Activated T-helper 1 cell treated with anti-CD3 and anti-CD28 coated beads, Interleukin-2, amount 50 U/mL, for 16 hours (primary cell): ENCODE data around the gene EPS8L2.

ENCODE experiments used
- DNase-seq, 2 donors: peaks; one replicate each; pipeline ENCODE4 v3.0.0-alpha.2; 2020; ENCODE audit warnings: low read depth in 1 of 2, low spot score in 1 of 2

Gene EPS8L2

DNA sequence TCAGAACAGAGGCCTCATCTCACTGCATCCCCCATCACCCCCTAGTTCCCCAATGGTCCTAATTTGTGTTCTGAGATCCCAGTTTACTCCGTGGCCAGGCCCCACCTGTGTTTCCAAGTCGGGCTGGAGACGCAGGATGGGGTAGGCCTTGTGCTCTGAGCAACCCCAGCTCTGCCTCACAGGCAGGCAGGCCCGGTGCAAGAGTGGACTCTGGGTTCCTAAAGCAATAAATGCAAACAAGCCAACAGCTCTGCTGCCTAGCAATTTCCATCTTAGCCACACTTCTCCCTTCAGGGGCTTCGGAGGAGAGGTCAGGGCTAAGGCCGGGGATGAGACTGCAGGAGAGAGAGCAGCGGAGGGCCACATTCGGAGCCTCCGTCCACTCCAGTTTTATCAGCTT is 2.5 kb upstream of the EPS8L2 start:
- no peak for DNase-seq

DNA sequence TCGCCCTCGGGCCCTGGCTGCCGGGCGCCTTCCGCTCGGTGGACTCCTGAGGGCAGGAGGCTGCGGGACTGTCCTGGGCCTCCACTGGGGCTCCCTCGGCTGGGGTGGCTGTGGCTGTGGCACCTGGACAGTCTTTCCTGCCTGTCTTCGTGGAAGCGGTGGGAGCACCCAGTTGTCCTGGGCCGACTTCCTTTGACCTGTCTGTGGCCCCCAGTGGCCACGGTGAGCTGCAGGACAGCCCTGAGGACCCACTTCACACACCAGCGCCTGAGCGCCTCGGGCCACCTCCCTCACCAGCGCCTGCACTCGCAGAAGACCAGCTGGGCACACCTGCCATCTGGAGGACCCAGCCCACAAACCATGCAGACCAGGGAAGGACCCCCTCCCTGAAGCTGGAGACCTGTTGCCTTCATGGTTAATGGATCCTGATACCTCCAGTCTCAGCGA is 1.8 kb upstream of the EPS8L2 start:
- DNase-seq: no peak

DNA sequence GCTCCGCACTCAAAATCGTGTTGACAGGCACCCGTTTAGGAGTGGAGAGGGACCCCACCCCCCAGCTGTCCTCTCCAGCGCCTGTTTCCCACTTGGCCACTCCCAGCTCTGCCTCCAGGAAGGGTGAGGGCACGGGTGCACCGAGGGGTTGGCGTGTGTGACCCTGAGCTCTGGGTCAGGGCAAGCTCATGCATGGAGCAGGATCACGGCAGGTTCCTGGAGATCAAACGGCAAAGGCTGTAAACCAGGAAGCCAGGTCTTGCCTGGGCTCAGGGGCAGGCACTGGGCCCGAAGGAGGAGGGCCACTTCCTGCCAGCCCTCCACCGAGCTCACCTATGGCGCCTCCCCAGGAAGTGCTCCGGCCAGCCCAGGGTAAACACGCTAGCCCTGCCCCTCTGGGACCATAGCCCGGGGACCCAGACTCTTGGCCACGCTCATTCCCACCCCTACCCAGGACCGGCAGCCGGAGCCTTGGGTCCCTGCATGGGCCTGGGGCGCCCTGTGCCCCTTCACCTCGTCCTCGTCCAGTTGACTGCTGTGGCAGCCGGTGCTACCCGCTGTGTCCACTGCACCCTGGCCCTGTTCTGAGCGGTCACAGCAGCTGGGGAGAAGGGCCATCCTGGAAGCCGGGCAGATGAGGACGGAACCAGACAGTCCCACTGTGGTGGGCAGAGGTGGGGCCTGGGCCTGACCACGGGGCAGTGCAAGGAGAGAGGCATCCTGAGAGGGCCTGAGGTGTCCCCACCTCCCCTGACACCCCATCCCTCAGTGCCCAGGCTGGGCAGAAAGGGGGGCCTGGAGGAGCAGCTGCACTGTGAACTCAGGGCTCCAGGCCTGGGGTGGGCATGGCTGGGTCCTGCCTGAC is 1.0 kb upstream of the EPS8L2 start:
- DNase-seq: no peak

DNA sequence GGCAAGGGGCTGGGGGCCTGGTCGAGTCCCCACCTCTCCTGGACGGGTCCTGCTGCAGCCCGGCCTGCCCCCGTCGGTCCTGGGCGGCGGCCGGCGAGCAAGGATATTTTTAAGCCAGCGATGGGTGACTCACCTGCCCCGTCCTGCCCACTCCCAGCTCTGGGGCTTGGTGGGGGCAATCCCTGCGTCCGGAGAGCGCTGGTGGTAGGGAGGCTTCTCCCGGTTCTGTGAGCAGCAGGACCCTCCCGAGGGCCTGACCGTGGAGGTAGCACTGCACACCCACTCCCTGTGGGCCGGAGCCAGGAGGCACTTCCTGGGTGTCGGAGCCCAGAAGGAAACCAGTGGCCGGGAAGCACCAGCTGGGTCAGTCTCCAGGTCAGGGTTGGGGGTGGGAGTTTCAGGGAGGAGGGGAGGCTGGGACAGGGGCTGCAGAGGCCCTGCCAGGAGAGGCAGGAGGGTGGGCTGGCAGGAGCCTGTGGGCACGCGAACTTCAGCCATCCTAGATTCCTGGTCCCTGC is 467 bp downstream of the EPS8L2 start:
- no peak for DNase-seq

DNA sequence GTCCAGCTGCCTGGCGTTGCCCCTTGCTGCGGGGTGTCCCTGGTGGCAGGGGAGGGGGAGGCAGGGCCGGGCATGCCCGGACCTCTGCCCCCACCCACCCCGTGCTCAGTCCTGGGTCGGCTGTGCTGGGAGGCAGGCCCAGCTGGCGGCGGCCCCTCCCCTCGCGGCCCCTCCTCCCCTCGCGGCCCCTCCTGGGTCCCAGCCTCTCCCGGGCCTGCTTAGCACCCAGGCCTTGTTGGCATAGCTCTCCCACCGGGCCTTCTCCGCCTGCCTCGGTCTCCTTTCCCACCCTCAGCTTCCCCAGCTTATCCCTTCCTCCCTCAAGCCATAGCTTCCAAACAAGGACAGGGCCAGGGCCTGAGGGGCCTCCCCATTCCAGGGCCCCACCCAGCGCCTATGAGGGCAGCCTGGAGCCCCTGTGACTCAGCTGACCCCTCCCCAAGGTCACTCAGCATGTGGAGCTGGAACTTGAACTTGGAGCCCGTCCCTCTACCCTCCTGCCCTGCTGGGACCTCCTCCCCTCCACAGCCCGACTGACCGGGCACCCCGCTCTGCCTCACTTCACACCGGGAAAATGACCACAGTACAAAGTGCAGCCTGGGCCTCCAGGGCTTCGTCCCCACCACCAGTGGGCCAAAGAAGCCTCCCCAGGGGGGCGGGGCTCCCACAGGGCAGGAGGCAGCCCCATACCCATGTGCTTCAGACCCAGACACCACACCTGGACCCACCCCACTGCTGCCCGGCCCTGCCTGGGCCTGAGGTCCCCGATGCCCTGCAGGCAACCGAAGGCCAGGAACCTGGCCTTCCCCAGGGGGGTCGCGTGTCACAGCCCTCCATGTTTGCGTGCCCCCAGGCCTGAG is 1.2 kb downstream of the EPS8L2 start:
- DNase-seq: no peak

DNA sequence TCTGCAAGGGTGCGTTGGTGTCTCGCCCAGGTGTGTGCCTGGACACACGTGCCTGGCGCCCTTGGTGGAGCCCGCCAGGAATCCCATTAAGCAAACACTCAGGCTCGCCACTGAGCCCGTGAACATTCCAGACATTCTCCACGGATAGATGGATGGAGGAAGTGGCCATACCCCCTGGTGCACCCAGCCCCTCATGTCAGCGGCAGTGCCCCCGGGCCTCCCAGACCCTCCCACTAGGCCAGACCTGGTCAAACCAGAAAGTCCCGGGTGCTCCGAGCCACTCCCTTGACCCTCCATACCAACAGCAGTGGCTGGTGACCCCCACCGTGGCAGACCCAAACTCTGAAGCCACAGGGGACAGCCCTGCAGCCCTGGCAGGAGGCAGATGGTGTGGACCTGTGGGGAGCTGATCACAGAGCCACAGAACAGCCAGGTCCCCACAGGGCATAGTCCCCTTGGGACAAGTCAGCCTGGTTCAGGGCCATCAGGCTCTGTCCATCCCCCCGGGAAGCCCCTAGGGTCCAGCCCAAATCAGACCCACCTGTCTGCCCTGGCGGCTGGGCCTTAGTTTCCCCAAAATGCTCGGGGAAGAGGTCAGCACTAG is 1.9 kb downstream of the EPS8L2 start:
- no peak for DNase-seq

DNA sequence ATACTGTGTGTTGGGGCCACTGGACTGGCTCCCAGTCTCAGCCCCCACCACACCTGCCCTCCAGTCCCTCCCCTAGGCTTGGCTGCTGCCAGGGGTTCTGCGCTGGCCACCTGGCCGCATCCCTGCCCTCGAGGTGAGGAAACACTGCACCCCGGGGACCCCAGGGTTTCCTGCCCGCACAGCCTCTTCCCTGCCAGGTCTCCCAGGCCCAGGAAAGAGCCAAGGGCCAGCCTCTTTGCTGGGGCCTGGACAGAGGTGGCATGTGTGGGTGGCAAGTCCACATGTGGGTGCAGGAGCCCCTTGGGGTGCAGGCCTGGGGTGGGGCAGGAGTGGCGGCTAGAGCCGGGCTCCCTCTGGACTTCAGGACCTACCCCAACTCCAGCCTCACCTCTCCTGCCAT is 2.5 kb downstream of the EPS8L2 start:
- no peak for DNase-seq

DNA sequence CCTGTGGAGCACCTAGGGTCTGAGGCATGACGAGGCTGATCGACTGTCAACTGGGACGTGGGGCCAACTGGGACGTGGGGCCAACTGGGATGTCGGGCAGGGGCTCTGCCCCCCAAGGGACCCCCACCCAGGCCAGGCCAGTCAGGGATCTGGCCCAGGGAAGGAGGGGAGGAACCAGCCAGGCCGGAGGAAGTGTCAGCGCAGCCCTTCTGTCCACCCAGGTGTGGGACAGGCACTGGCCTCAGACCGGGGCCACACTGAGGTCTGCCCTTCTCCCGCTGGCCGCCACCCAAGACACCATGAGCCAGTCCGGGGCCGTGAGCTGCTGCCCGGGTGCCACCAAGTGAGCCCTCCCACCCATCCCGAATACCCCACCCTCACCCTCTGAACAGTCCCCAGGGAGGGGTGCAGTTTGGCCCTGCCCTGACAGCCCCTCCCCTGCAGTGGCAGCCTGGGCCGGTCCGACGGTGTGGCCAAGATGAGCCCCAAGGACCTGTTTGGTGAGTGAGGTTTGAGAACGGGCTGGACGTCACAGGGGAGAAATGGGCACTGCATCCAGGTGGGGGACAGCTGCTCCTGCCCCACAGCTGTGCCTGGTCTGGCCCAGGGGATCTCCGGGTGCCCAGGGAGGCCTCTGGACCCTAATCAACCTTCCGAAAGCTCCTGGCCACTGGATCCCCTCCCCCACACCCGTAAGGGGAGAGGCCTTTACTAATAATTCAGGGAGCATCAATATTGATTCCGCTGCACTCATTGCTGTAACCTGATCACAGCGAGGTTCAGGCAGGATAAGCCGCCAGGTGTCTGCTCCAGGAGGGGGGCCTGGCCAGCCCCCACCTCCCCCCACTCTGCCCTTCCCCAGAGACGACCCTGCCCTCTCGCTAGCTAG is 3.3 kb downstream of the EPS8L2 start:
- DNase-seq: no peak

DNA sequence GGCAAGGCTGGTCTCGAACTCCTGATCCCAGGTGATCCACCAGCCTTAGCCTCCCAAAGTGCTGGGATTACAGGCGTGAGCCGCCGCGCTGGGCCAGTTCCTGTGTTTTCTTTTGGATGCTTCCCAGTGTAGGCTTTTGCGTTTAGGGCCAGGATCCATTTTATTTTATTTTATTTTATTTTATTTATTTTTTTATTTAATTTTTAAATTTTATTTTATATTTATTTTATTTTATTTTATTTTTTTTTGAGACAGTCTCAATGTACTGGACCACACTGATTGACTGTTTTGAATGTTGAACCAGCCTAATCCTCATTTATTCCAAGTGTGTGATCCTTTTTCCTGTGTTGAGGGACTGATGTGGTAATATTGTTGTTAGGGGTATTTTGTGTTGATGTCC is 8.4 kb downstream of the EPS8L2 start:
- no peak for DNase-seq

DNA sequence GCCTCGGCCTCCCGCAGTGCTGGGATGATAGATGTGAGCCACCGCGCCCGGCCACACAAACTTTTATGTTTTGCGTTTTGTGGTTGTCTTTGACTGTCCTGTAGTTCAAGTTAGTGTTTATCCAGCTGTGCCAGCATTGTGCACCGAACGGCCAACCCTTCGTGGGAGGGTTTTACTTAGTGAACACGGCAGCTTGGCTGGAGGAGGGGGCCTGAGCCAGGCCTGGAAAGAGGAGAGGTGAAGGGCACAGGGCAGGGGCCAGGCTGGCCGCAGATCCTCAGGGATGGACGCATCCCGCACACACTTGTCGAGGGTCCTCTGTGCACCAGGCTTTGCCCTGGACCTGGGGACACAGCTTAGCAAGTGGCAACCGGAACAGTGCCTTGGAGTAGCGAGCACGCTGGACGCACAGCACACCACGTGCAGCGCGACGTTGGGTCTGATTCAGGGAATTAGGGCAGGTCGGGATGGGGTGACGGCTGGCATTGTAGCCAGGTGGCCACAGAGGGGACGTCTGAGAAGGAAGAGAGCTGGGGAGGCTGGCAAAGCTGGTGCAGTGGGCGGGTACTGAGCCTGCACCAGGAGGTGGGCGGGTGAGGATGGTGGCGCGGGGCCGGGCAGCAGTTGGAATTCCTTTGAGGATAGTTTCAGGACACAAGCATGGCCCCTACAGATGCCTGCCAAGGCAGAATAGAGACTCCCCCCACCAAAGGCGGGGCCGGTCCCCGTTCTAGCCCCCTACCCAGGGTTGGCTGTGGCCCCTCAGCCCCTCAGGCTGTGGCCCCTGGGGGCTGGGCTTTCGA is 13.4 kb downstream of the EPS8L2 start:
- DNase-seq: no peak

DNA sequence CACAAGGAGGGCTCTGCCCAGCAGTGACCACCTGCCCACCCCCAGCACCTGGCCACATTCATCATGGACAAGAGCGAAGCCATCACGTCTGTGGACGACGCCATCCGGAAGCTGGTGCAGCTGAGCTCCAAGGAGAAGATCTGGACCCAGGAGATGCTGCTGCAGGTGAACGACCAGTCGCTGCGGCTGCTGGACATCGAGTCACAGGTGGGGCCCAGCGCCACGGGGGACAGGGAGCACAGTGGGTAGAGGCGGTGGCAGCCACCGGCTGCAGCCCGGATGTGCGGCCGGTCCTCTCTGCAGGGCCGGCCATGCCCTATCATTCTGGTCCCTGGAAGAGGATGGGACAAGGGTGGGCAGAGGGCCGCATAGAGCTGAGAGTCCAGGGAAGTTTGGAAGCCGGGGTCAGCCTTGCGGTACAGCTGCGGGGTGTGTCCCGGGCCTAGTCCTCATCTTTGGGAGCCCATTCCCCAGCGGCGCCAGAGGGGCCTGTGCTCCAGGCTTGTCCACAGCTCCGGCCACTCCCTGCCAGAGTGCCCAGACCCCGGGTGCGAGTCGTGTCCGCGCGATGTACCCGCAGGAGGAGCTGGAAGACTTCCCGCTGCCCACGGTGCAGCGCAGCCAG is 14.1 kb downstream of the EPS8L2 start:
- no peak for DNase-seq

DNA sequence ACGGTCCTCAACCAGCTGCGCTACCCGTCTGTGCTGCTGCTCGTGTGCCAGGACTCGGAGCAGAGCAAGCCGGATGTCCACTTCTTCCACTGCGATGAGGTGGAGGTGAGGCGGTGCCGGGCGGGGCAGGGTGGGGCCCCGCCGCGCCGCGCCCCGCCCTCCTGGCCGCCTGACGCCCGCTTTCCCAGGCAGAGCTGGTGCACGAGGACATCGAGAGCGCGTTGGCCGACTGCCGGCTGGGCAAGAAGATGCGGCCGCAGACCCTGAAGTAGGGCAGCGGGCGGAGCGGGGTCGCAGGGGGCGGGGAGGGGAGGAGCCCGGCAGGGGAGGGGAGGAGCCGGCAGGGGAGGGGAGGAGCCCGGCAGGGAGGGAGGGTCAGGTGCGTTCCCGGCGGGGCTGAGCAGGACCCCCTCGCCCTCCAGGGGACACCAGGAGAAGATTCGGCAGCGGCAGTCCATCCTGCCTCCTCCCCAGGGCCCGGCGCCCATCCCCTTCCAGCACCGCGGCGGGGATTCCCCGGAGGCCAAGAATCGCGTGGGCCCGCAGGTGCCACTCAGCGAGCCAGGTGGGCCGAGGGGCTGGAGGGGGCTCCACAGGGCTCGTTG is 14.7 kb downstream of the EPS8L2 start:
- DNase-seq: peak in 1 of 2 donors; percentile 51

DNA sequence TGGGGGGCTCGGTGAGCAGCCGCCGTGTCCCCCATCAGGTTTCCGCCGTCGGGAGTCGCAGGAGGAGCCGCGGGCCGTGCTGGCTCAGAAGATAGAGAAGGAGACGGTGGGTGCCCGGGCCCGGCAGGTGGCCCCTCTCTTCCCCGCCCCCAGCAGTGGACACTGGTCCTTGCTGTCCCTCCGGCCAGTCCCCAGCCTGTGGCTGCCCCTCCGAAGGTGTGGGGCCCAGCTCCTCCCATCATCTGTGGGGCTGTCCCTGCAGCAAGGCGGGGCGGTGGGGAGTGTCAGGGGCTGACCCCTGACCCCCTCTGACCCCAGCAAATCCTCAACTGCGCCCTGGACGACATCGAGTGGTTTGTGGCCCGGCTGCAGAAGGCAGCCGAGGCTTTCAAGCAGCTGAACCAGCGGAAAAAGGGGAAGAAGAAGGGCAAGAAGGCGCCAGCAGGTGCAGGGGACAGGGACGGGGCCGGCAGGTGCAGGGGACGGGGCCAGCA is 15.3 kb downstream of the EPS8L2 start:
- DNase-seq: no peak

DNA sequence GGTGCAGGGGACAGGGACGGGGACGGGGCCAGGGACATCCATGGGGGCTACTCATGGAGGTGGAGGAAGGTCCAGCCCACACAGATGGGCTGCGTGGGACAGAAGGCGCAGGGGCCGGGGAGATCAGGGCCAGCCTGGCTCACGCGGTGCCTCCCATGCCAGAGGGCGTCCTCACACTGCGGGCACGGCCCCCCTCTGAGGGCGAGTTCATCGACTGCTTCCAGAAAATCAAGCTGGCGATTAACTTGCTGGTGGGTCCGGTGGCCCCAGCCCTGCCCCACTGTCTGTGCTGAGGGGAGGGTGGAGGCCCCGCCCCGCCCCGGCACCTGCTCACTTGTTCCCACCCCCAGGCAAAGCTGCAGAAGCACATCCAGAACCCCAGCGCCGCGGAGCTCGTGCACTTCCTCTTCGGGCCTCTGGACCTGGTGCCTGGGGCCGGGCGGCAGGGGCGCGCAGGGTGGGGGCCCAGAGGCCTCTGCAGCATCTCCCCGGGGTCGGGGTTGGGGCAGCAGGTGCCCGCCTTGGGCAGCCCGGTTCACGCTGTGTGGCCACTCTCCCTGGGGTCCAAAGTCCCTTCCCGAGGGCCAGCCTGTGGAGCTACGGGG is 15.8 kb downstream of the EPS8L2 start:
- DNase-seq: peak; percentile 33 to 35

DNA sequence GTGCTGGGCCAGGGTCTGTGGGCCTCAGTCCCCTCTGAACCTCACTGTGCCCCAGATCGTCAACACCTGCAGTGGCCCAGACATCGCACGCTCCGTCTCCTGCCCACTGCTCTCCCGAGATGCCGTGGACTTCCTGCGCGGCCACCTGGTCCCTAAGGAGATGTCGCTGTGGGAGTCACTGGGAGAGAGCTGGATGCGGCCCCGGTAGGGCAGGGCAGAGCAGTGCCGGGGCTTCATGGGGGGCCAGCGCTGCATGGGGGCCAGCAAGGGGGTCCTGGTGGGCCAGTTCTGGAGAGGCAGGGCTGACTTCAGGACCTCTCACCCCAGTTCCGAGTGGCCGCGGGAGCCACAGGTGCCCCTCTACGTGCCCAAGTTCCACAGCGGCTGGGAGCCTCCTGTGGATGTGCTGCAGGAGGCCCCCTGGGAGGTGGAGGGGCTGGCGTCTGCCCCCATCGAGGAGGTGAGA is 16.3 kb downstream of the EPS8L2 start:
- DNase-seq: no peak

DNA sequence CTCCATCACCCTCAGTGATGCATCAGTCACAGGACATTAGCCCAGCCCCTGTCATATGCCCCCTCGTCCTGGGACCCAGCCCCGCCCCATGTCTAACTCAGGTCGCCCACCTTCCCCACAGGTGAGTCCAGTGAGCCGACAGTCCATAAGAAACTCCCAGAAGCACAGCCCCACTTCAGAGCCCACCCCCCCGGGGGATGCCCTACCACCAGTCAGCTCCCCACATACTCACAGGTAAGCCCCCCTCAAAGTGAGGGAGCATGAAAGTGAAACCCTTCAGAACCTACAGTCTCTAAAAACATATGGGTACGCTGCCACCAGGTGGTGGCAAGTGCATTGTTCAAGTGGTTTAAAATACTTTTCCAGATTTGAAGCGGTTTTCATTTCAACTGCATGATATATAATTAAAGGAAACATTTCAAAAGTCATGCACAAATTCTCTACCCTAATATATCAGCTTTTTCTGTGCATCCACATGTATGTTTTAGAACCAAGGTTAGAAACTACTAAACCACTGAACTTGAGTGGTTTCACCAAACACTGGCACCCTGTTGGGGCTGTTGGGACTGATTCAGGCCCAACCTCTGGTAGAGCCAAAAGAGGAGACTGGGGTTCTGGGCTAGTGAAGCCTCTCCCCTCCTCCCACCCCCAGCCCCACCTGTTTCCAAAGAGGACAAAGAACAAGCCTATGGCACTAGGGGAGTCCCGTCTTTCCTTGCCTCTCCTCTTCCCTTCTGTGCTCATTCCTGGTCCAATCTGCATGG is 17.3 kb downstream of the EPS8L2 start:
- no peak for DNase-seq

DNA sequence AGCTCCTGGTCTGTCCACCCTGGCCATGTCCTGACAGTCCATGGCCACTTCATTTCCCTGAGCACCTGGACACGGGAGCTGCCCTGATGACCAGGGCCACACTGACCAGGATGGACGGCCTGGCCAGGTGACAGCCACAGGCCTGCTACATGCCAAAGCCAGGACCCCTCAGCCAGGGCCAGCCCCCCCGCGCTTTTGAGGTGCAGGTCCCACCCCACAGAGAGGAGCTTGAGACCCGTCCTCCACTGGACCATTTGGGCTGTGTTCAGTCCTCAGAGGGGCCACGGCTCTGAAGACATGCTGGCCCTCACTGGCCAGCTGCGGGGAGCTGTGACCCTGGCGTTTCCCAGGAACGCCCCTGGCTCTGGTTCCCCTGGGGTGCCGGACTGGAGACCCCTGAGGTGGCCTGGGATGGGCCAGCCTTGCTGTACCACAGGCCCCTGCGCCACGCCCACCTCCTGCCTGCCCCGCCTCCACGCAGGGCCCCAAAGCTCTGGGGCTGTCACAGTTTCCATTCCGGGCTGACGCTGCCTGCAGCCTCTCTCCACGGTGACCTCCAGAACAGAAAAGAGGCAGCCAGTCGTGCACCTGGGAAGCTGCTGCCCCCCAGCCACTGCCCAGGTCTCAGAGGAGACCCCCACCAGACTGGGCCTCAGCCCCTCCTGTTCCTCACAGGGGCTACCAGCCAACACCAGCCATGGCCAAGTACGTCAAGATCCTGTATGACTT is 18.2 kb downstream of the EPS8L2 start:
- no peak for DNase-seq
